ENCODE measurements around the gene NDUFB5.

GRCh38 chr3:179655236-179655635 is 50.6 kb downstream of the NDUFB5 start:
- TF ChIP-seq POLR2A (IDR thresholded peaks at IDR 0.05) (no peak), CTCF (IDR thresholded peaks at IDR 0.05) (no peak)
